B cell (primary cell): ENCODE data around the gene CDIP1.

Source experiments
- EZH2 ChIP-seq: IDR thresholded peaks from 2 replicates; pipeline ENCODE4 v1.6.1; 2012; ENCODE audit warnings: borderline replicate concordance, low read depth, mild to moderate bottlenecking, moderate library complexity, low read length; ENCODE audit not compliant: insufficient read depth, poor library complexity, severe bottlenecking
- TF ChIP-seq, protein P1 (sequence below): fragments of 200-600 bp; IDR thresholded peaks from one replicate; pipeline ENCODE4 v1.8.0; 2022; ENCODE audit warnings: antibody characterized with exemption, mild to moderate bottlenecking

DNA sequence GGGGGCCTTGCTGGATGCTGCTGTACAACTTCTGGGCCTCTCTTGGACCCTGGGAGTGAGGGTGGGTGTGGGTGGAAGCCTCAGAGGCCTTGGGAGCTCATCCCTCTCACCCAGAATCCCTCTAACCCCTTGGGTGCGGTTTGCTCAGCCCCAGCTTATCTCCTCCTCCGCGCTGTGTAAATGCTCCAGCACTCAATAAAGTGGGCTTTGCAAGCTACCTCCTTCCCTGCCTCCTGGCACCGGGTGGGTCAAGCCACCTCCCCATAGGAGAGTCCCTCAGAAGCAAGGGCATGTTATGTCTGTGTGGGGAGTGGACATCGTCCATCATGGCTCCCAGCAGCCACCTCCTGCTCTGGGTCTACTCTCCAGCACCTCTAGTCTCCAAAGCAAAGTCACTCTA lies 28.4 kb downstream of the CDIP1 start:
- TF ChIP-seq, protein P1, sequence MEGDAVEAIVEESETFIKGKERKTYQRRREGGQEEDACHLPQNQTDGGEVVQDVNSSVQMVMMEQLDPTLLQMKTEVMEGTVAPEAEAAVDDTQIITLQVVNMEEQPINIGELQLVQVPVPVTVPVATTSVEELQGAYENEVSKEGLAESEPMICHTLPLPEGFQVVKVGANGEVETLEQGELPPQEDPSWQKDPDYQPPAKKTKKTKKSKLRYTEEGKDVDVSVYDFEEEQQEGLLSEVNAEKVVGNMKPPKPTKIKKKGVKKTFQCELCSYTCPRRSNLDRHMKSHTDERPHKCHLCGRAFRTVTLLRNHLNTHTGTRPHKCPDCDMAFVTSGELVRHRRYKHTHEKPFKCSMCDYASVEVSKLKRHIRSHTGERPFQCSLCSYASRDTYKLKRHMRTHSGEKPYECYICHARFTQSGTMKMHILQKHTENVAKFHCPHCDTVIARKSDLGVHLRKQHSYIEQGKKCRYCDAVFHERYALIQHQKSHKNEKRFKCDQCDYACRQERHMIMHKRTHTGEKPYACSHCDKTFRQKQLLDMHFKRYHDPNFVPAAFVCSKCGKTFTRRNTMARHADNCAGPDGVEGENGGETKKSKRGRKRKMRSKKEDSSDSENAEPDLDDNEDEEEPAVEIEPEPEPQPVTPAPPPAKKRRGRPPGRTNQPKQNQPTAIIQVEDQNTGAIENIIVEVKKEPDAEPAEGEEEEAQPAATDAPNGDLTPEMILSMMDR: no peak
- no peak for TF ChIP-seq EZH2
